Lower leg skin (tissue), 4 donors: ENCODE data around the gene REST. TPM values are rescaled to one million over a fixed set of nuclear protein-coding genes. Genes with fewer than 3 reads are reported as not detected.

Experiments
- DNase-seq, 2 donors: peaks; one replicate each; pipeline ENCODE4 v3.0.0-alpha.2; 2019; ENCODE audit warnings: low spot score in 2 of 2
- H3K4me3 ChIP-seq: fragments of 200-600 bp; sonication (generic); 2 replicates; pipeline ENCODE4 v1.5.1; 2017; ENCODE audit warnings: mild to moderate bottlenecking, low read depth; ENCODE audit not compliant: poor library complexity, severe bottlenecking
- POLR2A ChIP-seq, 2 donors: fragments of 450-650 bp; IDR thresholded peaks; one replicate each; pipeline ENCODE4 v1.6.1; 2016 to 2017; ENCODE audit warnings: antibody characterized with exemption in 2 of 2, mild to moderate bottlenecking in 1 of 2, moderate library complexity in 1 of 2
- WGBS, 2 donors: methylation state at CpG; one replicate each; pipeline ENCODE4 v1.1.5; 2018; 5-methylcytosine and 5-hydroxymethylcytosine counted together
- intact Hi-C: fragments of 100-400 bp; cut with DNase I; formaldehyde crosslinking; loops from one replicate; pipeline ENCODE4 v1.15.0; 2023; ENCODE audit warnings: low total_unique reads
- total RNA-seq, 4 donors: library from RNA; depleted of rRNA; stranded (reverse); fragments of >200 nt; gene quantifications; one replicate each; pipeline ENCODE4 v1.1.0, GENCODE V29; 2016
- TF ChIP-seq, protein P1 (sequence below), 3 donors: fragments of 450-650 bp; IDR thresholded peaks; one replicate each; pipeline ENCODE4 v1.5.1; 2016; ENCODE audit warnings: antibody characterized with exemption in 3 of 3, mild to moderate bottlenecking in 3 of 3, moderate library complexity in 2 of 3

Gene REST
- total RNA-seq, 4 donors from 2014 or later = 29.2 to 48.2 (median 41.7) TPM

DNA sequence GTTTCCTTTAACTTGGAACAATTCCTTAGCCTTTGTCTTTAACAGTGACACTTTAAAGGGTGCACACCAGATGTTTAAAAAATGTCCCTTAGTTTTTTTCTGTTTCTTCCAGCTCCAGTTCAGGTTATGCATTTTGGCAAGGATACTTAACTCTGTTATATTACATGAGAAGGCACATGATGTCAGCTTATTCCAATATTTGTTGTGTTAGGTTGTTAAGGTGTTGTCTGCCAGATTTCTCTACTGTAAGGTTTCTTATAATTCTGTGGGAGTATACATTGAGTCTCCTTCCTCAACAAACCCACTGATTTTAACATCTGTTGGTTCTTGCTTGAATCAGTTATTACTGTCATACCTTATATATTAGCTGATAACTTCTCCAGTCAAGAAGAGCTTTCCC lies 33.3 kb downstream of the REST start:
- TF ChIP-seq, protein P1, sequence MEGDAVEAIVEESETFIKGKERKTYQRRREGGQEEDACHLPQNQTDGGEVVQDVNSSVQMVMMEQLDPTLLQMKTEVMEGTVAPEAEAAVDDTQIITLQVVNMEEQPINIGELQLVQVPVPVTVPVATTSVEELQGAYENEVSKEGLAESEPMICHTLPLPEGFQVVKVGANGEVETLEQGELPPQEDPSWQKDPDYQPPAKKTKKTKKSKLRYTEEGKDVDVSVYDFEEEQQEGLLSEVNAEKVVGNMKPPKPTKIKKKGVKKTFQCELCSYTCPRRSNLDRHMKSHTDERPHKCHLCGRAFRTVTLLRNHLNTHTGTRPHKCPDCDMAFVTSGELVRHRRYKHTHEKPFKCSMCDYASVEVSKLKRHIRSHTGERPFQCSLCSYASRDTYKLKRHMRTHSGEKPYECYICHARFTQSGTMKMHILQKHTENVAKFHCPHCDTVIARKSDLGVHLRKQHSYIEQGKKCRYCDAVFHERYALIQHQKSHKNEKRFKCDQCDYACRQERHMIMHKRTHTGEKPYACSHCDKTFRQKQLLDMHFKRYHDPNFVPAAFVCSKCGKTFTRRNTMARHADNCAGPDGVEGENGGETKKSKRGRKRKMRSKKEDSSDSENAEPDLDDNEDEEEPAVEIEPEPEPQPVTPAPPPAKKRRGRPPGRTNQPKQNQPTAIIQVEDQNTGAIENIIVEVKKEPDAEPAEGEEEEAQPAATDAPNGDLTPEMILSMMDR (IDR thresholded peaks at IDR 0.05) = no peak
- TF ChIP-seq POLR2A (IDR thresholded peaks at IDR 0.05) = no peak
- H3K4me3 ChIP-seq = no peak overlapping the region
- no peak for DNase-seq
- intact Hi-C loops = no loop called here

- no peak overlapping the region for H3K4me3 ChIP-seq
- no peak for TF ChIP-seq POLR2A (IDR thresholded peaks at IDR 0.05)
- TF ChIP-seq, protein P1 (IDR thresholded peaks at IDR 0.05) = no peak
- DNase-seq = no peak
- WGBS, 2 donors = 56 to 63% methylated on average over 3 of the region's 3 CpGs
- intact Hi-C loops = no loop called here
Observed at GRCh38 chr4:56941403-56941802, 33.7 kb downstream of the REST start.

DNA sequence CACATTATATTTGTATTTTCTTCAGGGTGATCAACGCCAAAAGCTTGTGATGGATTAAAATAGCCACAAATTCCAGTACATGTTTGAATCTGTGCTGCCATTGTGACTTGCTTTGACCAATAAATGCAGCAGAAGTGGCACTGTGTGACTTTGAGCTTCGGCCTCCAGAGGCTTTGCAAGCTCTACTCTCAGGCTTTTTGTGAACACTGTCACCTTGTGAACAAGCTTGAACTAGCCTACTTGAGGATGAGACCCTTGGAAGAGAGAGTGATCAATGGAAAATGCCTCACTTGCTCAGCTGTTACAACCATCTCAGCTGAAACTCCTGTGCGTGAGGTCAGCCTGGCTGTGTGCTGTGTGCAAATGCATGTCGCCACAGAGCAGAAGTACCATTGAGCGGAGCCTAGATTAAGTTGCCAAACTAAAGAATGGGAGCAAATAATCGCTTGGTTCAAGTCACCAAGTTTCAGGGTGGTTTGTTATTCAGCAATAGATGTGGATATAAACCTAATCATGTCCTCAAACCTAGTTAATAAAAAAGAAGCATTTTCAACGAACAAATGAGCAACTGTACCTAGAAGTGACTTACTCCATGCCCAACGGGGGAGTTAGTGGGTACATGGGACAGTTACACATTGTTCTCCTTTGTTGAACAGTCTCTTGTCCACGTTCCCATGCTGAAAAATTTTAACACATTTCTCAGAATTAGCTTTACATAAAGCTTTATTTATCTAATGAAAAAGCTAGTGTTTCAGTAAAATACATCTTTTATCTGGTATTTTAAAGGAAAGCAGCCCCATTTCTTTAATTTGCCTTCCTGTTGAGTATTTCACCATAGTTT lies 46.2 kb downstream of the REST start:
- intact Hi-C loops = no loop called here
- no peak for TF ChIP-seq POLR2A (IDR thresholded peaks at IDR 0.05)
- TF ChIP-seq, protein P1 (IDR thresholded peaks at IDR 0.05) = no peak
- 84 to 87% methylated on average over 9 of the region's 9 CpGs for WGBS, 2 donors
- no peak for DNase-seq
- no peak overlapping the region for H3K4me3 ChIP-seq

- intact Hi-C loops = no loop called here
- DNase-seq = peak; percentile 89 to 97
- no peak for TF ChIP-seq POLR2A (IDR thresholded peaks at IDR 0.05)
- TF ChIP-seq, protein P1 (IDR thresholded peaks at IDR 0.05) = no peak
- H3K4me3 ChIP-seq = no peak overlapping the region
- WGBS, 2 donors = 13 to 22% methylated on average over 7 of the region's 7 CpGs
Observed at GRCh38 chr4:56958111-56958517, 50.4 kb downstream of the REST start.

DNA sequence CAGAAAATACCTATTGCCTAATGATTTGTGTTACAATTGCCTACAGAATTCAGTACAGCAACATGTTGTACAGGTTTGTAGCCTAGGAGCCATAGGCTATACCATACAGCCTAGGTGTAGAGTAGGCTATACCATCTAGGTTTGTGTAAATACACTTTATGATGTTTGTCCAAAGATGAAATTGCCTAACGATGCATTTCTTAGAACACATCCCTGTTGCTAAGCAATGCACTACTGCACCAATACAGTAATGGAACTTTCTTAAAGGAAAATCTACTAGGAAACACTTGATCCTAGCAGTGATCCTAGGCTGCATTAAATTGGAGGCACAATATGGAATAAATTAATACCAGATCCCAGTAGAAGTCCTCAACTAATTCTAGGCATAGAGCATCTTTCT lies 51.4 kb downstream of the REST start:
- 12 to 42% methylated on average over 1 of the region's 1 CpG for WGBS, 2 donors
- no peak for DNase-seq
- intact Hi-C loops = no loop called here
- H3K4me3 ChIP-seq = no peak overlapping the region
- TF ChIP-seq POLR2A (IDR thresholded peaks at IDR 0.05) = no peak
- TF ChIP-seq, protein P1 (IDR thresholded peaks at IDR 0.05) = no peak

GRCh38 chr4:56961107-56961500 lies 53.4 kb downstream of the REST start:
- WGBS, 2 donors = 96 to 98% methylated on average over 2 of the region's 2 CpGs
- no peak overlapping the region for H3K4me3 ChIP-seq
- TF ChIP-seq, protein P1 (IDR thresholded peaks at IDR 0.05) = no peak
- TF ChIP-seq POLR2A (IDR thresholded peaks at IDR 0.05) = no peak
- no peak for DNase-seq
- intact Hi-C loops = no loop called here
